Measurements from ENCODE around the gene TCF4. TPM values are rescaled to one million over a fixed set of nuclear protein-coding genes. Genes with fewer than 3 reads are reported as not detected.

TCF4 gene
- total RNA-seq, 1 donor from 2014 or later, result 115 TPM

- H3K36me3 Mint-ChIP-seq (ENCODE audit: low read depth, unreplicated experiment), result peaks cover 3% of the 10 kb centered on the region
- Histone ChIP-seq H3K9me3 (ENCODE audit: insufficient read depth, low read depth, low read length) (no peaks in the 10 kb centered on the region), H3K4me2 (ENCODE audit: low read length) (no peak overlapping the region), H2AFZ (ENCODE audit: low read depth, low read length) (no peak overlapping the region), H3K27ac (ENCODE audit: low read depth, low read length) (no peak overlapping the region), H3K4me1 (ENCODE audit: insufficient read depth, low read length) (no peaks in the 10 kb centered on the region), H3K27me3 (ENCODE audit: insufficient read depth, low read length) (no peaks in the 10 kb centered on the region), H4K20me1 (ENCODE audit: insufficient read depth, low read length) (peaks cover 16% of the 10 kb centered on the region), H3K4me3 (ENCODE audit: insufficient read depth, low read depth, low read length) (no peak overlapping the region), H3K36me3 (ENCODE audit: insufficient read depth, low read length) (peaks cover 10% of the 10 kb centered on the region), H3K79me2 (ENCODE audit: insufficient read depth, low read length) (peaks cover 49% of the 10 kb centered on the region), H3K9ac (ENCODE audit: low read length) (no peak overlapping the region)
- H3K4me3 Mint-ChIP-seq (ENCODE audit: unreplicated experiment), result no peak overlapping the region
- no peak for FAIRE-seq
- peaks cover 10% of the 10 kb centered on the region for H3K4me1 Mint-ChIP-seq (ENCODE audit: low read depth, unreplicated experiment)
- H3K9me3 Mint-ChIP-seq (ENCODE audit: unreplicated experiment), result no peaks in the 10 kb centered on the region
- no peaks in the 10 kb centered on the region for H3K27me3 Mint-ChIP-seq (ENCODE audit: low read depth, unreplicated experiment)
- H3K27ac Mint-ChIP-seq (ENCODE audit: unreplicated experiment), result no peak overlapping the region
- no peak for TF ChIP-seq EZH2 (IDR thresholded peaks at IDR 0.05; ENCODE audit: insufficient read depth, low read length)
- TF ChIP-seq CTCF (IDR thresholded peaks at IDR 0.05; ENCODE audit: insufficient read depth, low read depth, low read length), result no peak
- no peak for DNase-seq (ENCODE audit: low read depth)
These were observed 122.7 kb downstream of the TCF4 start for GRCh38 chr18:55465313-55465712.

- Histone ChIP-seq H3K9me3 (ENCODE audit: insufficient read depth, low read depth, low read length) (no peaks in the 10 kb centered on the region), H3K4me3 (ENCODE audit: insufficient read depth, low read depth, low read length) (no peak overlapping the region), H4K20me1 (ENCODE audit: insufficient read depth, low read length) (peaks cover 15% of the 10 kb centered on the region), H3K79me2 (ENCODE audit: insufficient read depth, low read length) (peaks cover 49% of the 10 kb centered on the region), H3K4me2 (ENCODE audit: low read length) (no peak overlapping the region), H2AFZ (ENCODE audit: low read depth, low read length) (no peak overlapping the region), H3K27ac (ENCODE audit: low read depth, low read length) (no peak overlapping the region), H3K36me3 (ENCODE audit: insufficient read depth, low read length) (peaks cover 17% of the 10 kb centered on the region), H3K27me3 (ENCODE audit: insufficient read depth, low read length) (no peaks in the 10 kb centered on the region), H3K9ac (ENCODE audit: low read length) (no peak overlapping the region), H3K4me1 (ENCODE audit: insufficient read depth, low read length) (no peaks in the 10 kb centered on the region)
- Mint-ChIP-seq H3K4me1 (ENCODE audit: low read depth, unreplicated experiment) (peaks cover 9% of the 10 kb centered on the region), H3K4me3 (ENCODE audit: unreplicated experiment) (no peak overlapping the region), H3K27me3 (ENCODE audit: low read depth, unreplicated experiment) (no peaks in the 10 kb centered on the region), H3K27ac (ENCODE audit: unreplicated experiment) (no peak overlapping the region), H3K36me3 (ENCODE audit: low read depth, unreplicated experiment) (peaks cover 4% of the 10 kb centered on the region), H3K9me3 (ENCODE audit: unreplicated experiment) (no peaks in the 10 kb centered on the region)
- DNase-seq (ENCODE audit: low read depth) (no peak), FAIRE-seq (no peak)
- TF ChIP-seq EZH2 (IDR thresholded peaks at IDR 0.05; ENCODE audit: insufficient read depth, low read length), result no peak
These were observed 123.4 kb downstream of the TCF4 start for GRCh38 chr18:55464581-55464980.

- peaks cover 13% of the 10 kb centered on the region for H4K20me1 ChIP-seq (ENCODE audit: insufficient read depth, low read length)
- H3K9me3 Mint-ChIP-seq (ENCODE audit: unreplicated experiment), result no peaks in the 10 kb centered on the region
- no peak for TF ChIP-seq CTCF (IDR thresholded peaks at IDR 0.05; ENCODE audit: insufficient read depth, low read depth, low read length)
- TF ChIP-seq EZH2 (IDR thresholded peaks at IDR 0.05; ENCODE audit: insufficient read depth, low read length), result no peak
- H3K4me1 Mint-ChIP-seq (ENCODE audit: low read depth, unreplicated experiment), result peaks cover 9% of the 10 kb centered on the region
- H3K4me2 ChIP-seq (ENCODE audit: low read length), result no peak overlapping the region
- H3K27ac ChIP-seq (ENCODE audit: low read depth, low read length), result no peak overlapping the region
- no peaks in the 10 kb centered on the region for H3K27me3 Mint-ChIP-seq (ENCODE audit: low read depth, unreplicated experiment)
- peaks cover 20% of the 10 kb centered on the region for H3K36me3 ChIP-seq (ENCODE audit: insufficient read depth, low read length)
- H3K4me1 ChIP-seq (ENCODE audit: insufficient read depth, low read length), result no peaks in the 10 kb centered on the region
- peaks cover 6% of the 10 kb centered on the region for H3K36me3 Mint-ChIP-seq (ENCODE audit: low read depth, unreplicated experiment)
- no peaks in the 10 kb centered on the region for H3K27me3 ChIP-seq (ENCODE audit: insufficient read depth, low read length)
- H3K9me3 ChIP-seq (ENCODE audit: insufficient read depth, low read depth, low read length), result no peaks in the 10 kb centered on the region
- no peak overlapping the region for H3K4me3 ChIP-seq (ENCODE audit: insufficient read depth, low read depth, low read length)
- no peak overlapping the region for H2AFZ ChIP-seq (ENCODE audit: low read depth, low read length)
- H3K4me3 Mint-ChIP-seq (ENCODE audit: unreplicated experiment), result no peak overlapping the region
- no peak overlapping the region for H3K9ac ChIP-seq (ENCODE audit: low read length)
- DNase-seq (ENCODE audit: low read depth) (no peak), FAIRE-seq (no peak)
- H3K79me2 ChIP-seq (ENCODE audit: insufficient read depth, low read length), result peaks cover 46% of the 10 kb centered on the region
- no peak overlapping the region for H3K27ac Mint-ChIP-seq (ENCODE audit: unreplicated experiment)
These were observed 125.3 kb downstream of the TCF4 start for GRCh38 chr18:55462652-55463051.
